ENCODE data around the gene KIF23. TPM values are rescaled to one million over a fixed set of nuclear protein-coding genes. Genes with fewer than 3 reads are reported as not detected.

KIF23 gene
- total RNA-seq, 1 donor from 2014 or later: 0.86 TPM

- ATAC-seq (peak; percentile 95), DNase-seq (ENCODE audit: low spot score) (peak; percentile 97)
Measured at GRCh38 chr15:69462493-69463181, 48.5 kb downstream of the KIF23 start.

GRCh38 chr15:69463182-69463756 is 49.1 kb downstream of the KIF23 start:
- DNase-seq (ENCODE audit: low spot score) (no peak), ATAC-seq (peak; percentile 2)

DNA sequence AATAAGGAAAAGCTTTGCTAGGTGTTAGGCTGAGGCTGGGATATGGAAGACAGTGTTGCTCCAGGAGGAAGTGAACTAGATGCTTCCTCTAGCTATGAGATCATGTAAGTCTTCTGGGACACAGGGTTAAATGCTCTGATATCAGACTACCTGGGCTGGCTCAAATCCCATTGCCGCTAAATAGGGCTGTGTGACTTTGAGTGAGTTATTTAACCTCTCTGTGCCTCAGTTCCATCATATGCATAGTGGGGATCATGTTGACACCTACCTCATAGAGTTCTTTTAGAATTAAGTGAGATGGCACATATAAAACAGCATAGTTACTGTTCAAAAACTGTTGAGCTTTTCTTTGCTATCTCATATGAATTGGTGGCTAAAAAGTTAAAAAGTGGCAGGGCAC is 51.1 kb downstream of the KIF23 start:
- ATAC-seq (no peak), DNase-seq (ENCODE audit: low spot score) (no peak)

DNA sequence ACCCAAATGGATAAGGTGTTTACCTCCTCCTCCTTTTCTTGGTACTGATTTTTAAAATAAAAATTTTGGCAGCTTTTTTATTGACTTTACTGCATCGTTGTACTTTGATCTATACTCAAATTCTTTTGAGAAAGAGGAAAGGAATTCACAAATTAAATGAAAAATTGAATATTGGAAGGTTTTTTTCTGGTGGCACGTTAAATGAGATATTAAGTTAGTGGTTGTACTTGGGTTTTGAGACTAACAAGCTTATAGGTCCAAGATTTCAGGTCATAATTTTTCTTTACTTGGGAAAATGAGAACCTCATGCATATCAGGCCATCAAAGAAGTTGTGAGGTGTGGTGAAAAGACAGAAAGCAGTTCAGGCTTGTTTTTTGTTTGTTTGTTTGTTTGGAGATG is 52.6 kb downstream of the KIF23 start:
- DNase-seq (ENCODE audit: low spot score): no peak
- ATAC-seq: no peak

GRCh38 chr15:69467636-69468035 is 53.5 kb downstream of the KIF23 start:
- ATAC-seq (no peak), DNase-seq (ENCODE audit: low spot score) (no peak)

DNA sequence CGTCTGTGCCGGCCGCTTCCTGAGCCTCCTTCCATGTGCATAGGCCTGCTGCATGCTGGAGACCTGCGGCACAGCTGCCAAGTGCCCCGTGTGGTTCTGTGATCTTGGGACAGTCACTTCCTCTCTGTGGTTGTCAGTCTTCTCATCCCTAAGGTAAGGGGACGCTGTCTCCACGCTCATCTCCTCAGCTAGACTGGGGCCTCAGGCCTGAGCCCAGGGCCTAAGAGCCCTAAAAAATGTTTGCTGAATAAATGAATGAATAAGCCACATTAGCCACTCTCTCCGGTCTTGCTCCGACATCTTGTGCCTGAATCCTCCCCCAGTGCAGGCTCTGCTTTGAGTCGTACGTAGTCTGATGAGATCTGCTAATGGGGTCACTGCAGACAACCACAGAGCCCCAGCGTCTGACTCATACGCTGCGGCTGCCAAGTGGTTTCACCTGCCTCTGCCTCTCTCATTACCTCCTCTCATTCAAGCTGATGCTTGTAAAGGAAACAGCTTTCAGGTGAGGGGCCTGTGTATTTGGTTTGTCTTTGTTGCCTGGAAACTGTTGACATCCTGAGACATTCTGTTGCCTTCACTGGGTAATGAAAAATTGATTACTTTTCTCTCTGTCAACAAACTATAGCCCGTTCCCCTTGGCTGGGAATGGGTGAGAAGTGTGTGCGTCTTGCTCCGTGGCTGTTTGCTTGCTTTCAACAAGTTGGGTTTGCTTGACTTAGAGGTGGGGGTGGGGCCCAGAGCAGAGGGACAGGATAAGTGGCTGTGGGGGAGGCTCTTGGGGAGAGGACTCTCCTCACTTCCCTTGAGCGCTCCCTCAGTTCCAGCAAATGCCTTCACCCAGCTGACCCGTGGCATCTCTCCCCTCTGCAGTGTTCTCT is 54.3 kb downstream of the KIF23 start:
- DNase-seq (ENCODE audit: low spot score): peak; percentile 19

DNA sequence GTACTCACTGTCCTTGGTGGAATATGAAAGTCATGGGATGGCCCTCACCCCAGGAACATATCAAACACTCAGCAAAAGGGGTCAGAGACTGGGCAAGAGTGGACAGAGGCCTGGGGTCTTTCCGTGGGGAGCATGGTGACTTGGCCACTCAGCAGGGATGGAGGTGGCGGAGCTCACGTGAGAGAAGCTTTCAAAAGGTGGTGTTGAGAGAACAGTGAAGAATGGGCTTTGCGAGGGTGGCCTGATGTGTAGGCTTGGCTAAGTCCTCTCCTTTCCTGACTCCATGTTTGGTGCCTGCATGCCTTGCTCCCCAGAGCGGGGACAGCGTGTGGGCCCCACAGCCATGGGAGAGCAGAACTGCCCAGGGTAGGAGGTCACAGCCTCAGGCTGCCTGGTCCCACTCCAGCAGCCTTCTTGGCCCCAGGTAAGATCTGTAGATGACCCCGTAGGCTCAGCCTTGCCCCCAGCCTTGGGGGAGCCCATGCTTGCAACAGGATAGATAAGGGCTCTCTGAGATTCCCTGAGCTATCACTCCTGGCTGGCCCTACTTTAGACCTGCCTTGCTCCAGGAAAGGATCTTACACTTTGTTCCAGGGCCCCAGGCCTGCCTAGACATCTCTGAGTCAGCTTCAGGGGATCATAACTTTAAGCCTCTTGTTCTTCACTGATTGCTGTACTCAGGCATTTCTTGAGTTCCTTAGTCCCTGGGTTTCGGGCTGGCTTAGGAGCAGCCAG is 55.5 kb downstream of the KIF23 start:
- DNase-seq (ENCODE audit: low spot score) (peak; percentile 26), ATAC-seq (no peak)

More for the DNA sequence above, 54.3 kb downstream of the KIF23 start:
- ATAC-seq: no peak

GRCh38 chr15:69472046-69472445 is 57.9 kb downstream of the KIF23 start:
- peak; percentile 7 for DNase-seq (ENCODE audit: low spot score)
- ATAC-seq: no peak

DNA sequence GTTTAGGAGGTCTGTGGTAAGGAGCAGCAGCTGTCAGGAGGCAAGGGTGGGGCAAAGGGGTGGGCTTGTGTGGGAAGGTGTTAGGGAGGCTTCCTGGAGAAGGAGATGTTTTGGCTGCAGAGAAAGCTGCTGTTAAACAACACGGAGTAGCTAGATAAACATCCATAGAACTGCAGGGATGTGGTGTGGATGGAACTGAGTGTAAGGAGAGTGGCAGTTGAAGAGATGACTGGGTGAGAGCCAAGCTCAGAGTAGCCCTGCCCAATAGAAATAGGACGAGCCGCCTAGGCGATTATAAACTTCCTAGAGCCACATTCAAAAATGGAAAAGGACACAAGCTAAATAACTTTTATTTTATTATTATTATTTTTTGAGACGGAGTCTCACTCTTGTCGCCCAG is 58.4 kb downstream of the KIF23 start:
- peak; percentile 2 for DNase-seq (ENCODE audit: low spot score)
- ATAC-seq: no peak

- no peak for DNase-seq (ENCODE audit: low spot score)
- no peak for ATAC-seq
Measured at GRCh38 chr15:69474291-69474690, 60.1 kb downstream of the KIF23 start.

DNA sequence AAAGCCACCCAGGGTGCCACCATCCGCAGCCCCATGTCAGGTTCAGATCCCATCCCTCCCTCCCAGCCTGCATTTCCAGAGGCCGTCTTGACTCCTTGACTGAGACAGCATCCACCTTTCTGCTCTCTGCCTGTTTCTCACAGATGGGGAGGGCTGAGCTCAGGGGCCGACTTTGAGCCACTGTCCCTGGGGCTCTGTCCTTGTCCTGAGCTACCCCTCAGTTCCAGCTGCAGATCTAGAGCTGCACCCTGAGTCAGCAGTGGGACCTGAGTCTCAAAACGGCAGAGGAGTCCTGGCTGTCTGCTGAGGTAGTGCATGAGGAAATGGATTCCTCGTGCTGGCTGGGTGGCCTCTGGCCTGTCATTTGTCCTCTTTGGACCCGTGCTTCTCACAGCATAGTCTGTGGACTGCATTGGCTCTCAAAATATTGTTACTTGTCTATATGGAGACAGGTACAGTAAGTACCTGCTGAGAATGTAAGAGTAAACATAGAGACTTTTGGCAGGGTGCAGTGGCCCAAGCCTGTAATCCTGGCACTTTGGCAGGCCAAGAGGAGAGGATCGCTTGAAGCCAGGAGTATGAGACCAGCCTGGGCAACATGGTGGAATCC is 60.8 kb downstream of the KIF23 start:
- ATAC-seq: no peak
- DNase-seq (ENCODE audit: low spot score): no peak

DNA sequence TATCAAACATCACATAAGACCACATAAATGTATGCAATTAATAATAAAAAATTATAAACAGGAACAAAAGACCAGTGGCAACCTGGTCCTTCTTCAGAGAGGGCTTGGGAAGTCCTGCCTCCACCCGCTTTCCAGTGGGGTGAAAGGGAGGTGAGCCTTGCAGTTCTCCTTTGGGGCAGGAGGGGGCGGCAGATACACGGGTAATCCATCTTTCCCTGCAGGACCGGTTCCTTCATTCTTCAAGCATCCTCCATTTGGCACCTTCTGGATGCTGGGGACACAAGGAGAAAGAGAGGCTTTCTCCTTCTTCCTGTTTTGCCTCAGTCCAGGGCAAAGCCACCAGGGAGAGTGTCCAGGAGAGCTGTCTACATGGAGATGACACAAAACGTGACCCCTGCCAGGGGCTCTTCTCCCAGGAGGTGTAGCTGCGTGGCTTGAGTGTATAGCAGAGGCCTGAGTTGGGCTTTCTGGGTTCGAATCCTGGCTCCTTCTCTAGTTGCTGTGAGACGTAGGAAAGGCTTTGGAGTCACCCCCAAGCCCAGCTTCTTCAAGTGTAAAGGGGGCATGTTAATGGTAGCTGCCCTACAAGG is 61.7 kb downstream of the KIF23 start:
- ATAC-seq: peak; percentile 98

DNA sequence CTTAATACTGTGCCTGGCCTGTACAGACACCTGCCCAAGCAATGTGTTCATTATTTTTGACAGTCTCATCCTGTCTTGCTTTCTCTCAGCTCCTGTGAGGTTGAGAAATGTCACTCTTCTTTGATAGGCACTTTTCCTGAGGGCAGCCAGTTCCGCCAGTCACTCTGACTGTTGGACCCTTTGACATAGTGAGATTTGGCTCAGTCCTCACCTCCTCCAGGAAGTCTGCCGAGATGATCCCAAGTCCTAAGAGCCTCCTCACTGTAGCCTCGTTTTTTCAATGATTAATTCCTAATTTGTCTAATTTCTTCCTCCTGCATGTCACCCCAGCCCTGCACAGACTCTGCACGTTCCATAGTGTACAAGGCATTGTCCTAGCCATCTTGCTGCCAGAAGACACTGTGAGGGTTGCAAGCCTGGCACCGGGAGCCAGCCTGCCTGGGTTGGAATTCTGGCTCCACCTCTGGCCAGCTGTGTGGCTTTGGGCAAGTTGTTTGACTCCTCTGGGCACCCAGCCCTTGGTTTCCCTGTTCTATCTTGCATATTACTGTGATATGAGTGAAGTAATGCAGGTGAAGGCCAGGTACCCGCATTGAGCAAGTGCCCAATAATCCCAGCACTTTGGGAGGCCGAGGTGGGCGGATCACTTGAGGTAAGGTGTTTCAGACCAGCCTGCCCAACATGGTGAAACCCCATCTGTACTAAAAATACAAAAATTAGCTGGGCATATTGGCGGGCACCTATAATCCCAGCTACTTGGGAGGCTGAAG is 62.7 kb downstream of the KIF23 start:
- ATAC-seq (no peak), DNase-seq (ENCODE audit: low spot score) (no peak)

More for the DNA sequence above, 61.7 kb downstream of the KIF23 start:
- DNase-seq (ENCODE audit: low spot score): peak; percentile 73

GRCh38 chr15:69478259-69478781 is 64.2 kb downstream of the KIF23 start:
- ATAC-seq: peak; percentile 61
- peak; percentile 54 for DNase-seq (ENCODE audit: low spot score)

DNA sequence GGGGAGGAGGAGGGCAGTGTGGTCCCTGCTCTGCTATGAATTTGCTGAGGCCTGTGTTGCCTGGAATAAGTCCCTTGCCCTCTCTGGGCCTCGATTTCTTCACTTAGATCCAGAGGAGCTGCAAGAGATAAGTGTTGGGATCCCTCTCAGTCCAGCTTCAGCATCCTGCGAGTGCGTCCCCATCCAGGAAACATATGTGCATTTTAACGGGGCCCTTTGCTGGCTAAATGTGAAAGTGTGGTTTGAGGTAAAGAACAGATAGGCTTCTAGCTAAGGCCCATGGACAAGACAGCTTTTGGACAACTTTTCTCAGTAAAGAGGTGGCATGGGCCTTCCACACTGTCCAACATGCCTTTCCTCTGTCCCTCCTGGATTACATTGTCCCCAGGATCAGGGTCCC is 64.9 kb downstream of the KIF23 start:
- DNase-seq (ENCODE audit: low spot score): no peak
- ATAC-seq: no peak

- DNase-seq (ENCODE audit: low spot score) (no peak), ATAC-seq (no peak)
Measured at GRCh38 chr15:69479971-69480370, 65.8 kb downstream of the KIF23 start.

DNA sequence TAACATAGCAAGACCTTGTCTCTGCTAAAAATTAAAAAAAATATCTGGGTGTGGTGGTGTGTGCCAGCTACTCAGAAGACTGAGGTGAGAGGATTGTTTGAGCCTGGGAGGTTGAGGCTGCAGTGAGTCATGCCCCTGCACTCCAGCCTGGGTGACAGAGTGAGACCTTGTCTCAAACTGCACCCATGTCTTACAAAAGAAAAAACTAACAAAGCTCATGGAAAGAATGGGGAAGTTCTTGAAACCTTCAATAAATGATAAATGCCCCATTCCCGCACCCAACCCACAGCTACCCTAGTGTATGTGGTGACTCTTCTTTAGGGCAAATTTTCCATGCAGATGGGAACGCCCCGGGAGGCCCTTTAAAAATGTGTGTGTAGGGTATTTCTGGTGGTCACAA is 66.8 kb downstream of the KIF23 start:
- ATAC-seq (no peak), DNase-seq (ENCODE audit: low spot score) (no peak)

- no peak for DNase-seq (ENCODE audit: low spot score)
- ATAC-seq: no peak
Measured at GRCh38 chr15:69482686-69483256, 68.6 kb downstream of the KIF23 start.

DNA sequence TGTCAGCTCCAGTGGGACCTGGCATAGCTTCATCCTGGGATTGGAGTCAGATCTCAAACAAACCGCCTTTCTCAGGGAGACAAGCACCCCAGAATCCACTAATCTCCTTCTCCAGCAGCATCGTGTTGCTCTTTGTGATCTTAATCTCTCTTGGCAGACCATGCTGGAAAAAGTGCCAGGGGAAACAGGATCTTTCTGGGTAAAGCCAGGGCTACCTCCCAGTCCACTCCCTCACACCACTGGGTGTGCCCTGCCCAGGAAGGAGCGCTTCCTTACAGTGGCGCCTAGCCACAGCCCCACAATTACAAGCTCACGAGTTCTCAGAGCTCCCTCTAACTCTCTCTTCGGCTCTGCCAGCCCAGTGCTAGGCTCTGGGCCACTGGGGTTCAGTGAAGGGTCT is 70.7 kb downstream of the KIF23 start:
- no peak for ATAC-seq
- no peak for DNase-seq (ENCODE audit: low spot score)
